Stimulated activated CD4-positive, alpha-beta T cell treated with anti-CD3 and anti-CD28 coated beads, Interleukin-15, amount 100 ng/mL, for 48 hours (primary cell): ENCODE data around the gene UBE3B.

Source experiments
- DNase-seq, 2 donors: peaks; one replicate each; pipeline ENCODE4 v3.0.0-alpha.2; 2020; ENCODE audit warnings: low read depth in 2 of 2

UBE3B gene

DNA sequence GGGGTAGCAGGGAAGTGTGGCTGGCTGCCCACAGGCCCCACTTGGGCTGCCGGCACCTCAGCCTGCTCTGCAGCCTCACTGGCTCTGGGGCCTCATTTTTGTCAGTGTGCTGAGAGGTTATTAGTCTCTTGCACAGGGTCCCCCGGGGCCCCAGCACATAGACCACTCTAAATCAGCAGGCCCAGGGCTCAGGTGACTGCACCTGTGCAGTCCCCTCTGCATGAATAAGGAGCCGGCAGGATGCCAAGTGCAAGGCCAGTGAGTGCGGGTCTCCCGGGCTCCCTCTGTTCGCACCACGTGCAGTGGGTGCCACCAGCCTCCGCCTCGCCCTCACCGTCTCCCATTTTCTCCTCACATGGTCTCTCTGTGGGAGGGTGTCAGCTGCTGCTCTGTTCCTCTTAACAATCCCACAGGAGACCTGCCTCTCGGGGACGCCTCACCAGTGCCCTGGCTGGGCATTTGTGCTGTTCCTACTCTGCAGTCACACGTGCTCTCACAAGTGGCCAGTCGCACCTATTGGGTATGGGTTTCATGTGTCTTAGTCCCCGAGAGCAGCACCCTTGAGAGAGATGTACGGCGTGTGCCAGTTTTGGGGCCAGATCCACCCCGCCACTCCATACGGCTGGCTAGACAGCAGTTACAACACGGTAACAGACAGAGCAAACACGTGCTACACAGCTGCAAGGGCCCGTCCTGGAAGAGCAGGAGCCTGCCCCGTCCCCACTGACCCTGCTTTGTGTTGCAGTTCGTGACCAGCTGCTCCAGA is 55.5 kb downstream of the UBE3B start:
- DNase-seq = no peak

DNA sequence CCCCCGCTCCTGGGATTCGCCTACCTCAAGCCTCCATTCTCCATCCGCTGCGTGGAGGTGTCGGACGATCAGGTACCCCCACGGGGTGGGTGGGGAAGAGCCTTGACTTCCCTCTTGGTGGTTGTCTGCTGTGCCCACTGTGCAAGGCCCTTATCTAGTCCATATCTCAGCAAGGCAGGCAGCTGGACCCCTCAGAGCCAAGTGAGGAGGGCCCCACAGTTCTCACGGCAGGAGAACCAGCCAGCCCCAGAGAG is 56.0 kb downstream of the UBE3B start:
- no peak for DNase-seq

DNA sequence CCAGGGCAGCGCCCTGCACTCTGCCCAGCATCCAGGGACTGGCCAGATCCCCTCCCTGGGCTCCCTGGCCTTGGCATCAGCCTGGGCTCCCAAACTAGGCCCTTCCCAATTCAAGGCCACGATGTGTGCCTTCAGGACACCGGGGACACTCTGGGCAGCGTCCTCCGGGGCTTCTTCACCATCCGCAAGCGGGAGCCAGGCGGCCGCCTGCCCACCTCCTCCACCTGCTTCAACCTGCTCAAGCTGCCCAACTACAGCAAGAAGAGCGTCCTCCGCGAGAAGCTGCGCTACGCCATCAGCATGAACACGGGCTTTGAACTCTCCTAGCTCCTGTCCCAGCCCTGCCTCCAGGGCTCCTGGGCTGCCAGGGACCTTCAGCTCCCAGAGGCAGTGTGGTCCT is 57.0 kb downstream of the UBE3B start:
- DNase-seq = no peak

- no peak for DNase-seq
Measured at GRCh38 chr12:109535231-109535862, 57.9 kb downstream of the UBE3B start.

DNA sequence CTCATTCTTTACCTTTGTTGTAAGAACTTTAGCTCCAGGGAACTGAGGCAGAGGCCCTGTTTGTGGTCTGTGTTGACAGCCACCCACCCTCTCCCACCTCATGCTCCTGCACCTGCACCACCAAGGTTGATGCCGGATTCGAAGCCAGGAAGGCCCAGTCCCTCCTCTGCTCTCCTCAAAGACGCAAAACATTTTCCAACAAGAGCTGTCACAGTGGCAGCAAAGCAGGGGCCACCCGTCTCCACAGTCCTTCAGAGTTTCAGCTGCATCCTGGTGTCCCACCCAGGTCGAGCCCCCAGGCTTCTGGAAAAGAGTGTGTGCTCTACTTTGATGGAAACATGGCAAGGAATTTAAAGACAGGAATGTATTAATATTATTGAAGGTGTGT is 58.4 kb downstream of the UBE3B start:
- DNase-seq = no peak

GRCh38 chr12:109537136-109537535 is 59.7 kb downstream of the UBE3B start:
- DNase-seq = no peak

- DNase-seq = no peak
Measured at GRCh38 chr12:109538191-109538863, 60.9 kb downstream of the UBE3B start.

GRCh38 chr12:109539508-109539907 is 62.1 kb downstream of the UBE3B start:
- DNase-seq = no peak

- DNase-seq = no peak
Measured at GRCh38 chr12:109540526-109541412, 63.3 kb downstream of the UBE3B start.

GRCh38 chr12:109541413-109541726 is 63.9 kb downstream of the UBE3B start:
- no peak for DNase-seq

- DNase-seq = no peak
Measured at GRCh38 chr12:109542014-109542413, 64.6 kb downstream of the UBE3B start.

GRCh38 chr12:109542876-109543275 is 65.4 kb downstream of the UBE3B start:
- DNase-seq = no peak

- no peak for DNase-seq
Measured at GRCh38 chr12:109544955-109545531, 67.6 kb downstream of the UBE3B start.

DNA sequence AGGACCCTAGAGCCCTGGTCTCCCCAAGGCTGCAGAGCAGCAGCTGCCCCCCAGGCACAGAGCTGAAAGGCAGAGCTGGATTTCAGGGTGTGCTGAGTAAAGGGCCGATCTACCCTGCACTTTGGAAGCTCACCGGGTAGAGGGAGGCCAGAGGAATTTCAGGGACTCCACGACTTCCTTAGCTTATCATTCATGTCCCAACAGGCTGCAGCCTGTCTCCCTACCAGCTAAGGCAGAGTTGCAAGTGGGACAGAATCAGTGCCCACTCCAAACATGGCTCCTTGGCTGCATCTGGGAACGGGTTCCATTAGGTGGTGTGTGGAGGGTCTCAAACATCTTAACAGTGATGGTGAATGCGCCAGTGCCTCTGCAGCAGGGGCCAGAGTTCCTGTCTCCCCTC is 68.4 kb downstream of the UBE3B start:
- no peak for DNase-seq

- DNase-seq = no peak
Measured at GRCh38 chr12:109547286-109547685, 69.9 kb downstream of the UBE3B start.

DNA sequence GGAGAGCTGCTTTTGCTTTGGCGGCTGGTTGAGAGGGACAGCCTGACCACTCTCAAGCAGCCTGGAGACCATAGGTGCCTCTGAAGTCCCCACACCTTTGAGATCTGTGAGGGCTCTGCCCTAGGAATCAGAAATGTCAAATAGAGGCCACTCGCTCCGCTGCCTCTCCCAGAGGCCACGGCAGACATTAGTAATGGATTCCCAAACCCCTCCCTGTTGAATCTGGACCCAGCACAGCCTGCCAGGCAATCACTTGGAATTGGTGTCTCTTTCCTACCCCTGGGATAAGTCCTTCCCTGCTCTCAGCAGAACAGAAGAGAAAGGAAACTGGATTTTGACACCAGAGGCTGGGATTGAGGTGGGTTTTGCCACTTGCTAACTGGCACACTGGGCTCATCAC is 70.8 kb downstream of the UBE3B start:
- no peak for DNase-seq

DNA sequence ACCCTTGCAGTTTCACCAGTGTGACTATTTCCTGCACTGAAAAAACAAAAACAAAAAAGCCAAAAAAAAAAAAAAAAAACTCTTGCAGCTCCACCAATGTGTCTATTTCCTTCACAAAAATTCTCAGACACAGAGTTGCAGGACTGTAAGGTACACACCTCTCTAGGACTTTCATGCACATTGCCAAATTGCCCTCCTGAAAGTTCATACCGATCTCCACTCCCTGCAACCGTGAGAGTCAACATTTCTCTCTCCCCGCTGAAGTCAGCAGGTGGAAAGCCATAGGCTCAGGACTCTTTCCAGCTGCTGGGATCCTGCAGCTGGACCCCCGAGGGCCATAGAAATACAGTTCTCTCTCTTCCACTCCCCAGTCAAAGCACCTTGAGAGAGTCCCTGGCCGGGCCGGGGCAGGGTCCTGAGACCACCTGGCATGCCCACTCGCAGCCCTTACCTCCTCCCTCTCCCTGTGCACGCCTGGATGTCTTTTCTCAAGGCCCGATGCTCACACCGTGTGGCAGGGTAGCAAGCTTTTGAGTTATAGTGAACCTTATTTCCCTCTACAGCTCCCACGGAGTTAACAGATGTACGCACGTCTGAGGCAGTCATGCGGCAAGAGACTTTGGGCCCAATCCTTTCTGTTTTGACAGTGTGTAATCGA is 72.3 kb downstream of the UBE3B start:
- no peak for DNase-seq

DNA sequence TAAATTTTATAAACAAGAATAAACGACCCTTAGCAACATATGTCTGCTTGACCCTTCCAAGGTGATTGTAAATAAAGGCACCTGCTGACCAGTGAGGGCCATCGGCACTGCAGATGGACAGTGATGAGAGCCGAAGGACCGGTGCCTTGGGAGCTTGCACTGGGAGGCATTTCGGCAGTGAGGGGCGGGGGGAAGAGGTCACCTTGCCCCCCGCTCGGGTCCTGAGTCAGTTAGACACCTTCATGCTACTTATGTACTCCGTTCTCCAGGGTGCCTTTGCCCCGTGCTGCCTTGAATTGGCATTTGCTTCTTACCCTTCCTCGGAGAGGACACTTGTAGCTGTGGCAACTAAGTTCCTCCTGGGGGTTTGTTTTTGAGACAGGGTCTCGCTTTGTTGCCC is 72.8 kb downstream of the UBE3B start:
- DNase-seq = no peak

GRCh38 chr12:109551108-109551507 is 73.7 kb downstream of the UBE3B start:
- no peak for DNase-seq

GRCh38 chr12:109552971-109553370 is 75.5 kb downstream of the UBE3B start:
- DNase-seq = no peak

- no peak for DNase-seq
Measured at GRCh38 chr12:109553483-109553882, 76.0 kb downstream of the UBE3B start.
